ENCODE data around the gene HSPB6. TPM values are rescaled to one million over a fixed set of nuclear protein-coding genes. Genes with fewer than 3 reads are reported as not detected.
A peak's percentile ranks its signal among the peaks of the same experiment; 100 is the strongest.
"Not testable (repeated sequence)": the region's sequence is repeated elsewhere in the genome, so short reads cannot be mapped to it uniquely, and the experiment has no call there.

The HSPB6 gene
- total and polyA plus RNA-seq, 9 donors: 44.9 to 434 (median 232) TPM

DNA sequence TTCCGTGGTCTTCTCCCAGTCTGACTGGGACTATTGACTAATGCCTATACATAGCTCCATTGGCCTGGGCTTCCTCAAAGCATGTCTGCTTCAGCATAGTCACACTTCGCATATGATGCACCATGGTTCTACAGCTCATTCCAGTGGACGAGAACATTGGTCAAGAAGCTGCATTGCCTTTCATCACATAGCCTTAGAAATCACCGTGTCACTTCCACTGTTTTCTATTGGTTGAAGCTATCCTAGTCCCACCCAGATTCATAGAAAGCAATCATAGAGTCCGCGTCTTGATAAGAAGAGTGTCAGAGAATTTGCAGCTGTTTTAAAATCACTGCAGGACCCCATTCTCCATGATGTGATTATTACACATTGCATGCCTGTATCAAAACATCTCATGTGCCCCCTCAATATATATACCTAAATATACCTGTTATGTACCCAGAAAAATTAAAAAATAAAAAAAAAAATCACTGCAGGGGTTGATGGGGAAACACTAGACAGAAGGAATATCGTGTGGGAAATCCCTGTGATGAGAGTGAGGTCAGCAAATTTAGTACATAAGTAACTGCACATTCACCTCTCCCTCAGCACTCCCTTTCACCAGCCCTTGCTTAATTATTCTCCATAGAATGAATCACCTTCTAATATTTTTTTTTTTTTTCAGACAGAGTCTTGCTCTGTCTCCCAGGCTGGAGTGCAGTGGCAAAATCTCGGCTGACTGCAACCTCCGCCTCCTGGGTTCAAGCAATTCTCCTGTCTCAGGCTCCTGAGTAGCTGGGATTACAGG, 16.4 kb upstream of the HSPB6 start:
- TF ChIP-seq, protein P1, sequence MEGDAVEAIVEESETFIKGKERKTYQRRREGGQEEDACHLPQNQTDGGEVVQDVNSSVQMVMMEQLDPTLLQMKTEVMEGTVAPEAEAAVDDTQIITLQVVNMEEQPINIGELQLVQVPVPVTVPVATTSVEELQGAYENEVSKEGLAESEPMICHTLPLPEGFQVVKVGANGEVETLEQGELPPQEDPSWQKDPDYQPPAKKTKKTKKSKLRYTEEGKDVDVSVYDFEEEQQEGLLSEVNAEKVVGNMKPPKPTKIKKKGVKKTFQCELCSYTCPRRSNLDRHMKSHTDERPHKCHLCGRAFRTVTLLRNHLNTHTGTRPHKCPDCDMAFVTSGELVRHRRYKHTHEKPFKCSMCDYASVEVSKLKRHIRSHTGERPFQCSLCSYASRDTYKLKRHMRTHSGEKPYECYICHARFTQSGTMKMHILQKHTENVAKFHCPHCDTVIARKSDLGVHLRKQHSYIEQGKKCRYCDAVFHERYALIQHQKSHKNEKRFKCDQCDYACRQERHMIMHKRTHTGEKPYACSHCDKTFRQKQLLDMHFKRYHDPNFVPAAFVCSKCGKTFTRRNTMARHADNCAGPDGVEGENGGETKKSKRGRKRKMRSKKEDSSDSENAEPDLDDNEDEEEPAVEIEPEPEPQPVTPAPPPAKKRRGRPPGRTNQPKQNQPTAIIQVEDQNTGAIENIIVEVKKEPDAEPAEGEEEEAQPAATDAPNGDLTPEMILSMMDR (IDR thresholded peaks at IDR 0.05): no peak
- no peak for TF ChIP-seq EP300 (IDR thresholded peaks at IDR 0.05)
- no peak for TF ChIP-seq POLR2A (IDR thresholded peaks at IDR 0.05)
- no peaks in the 10 kb centered on the region for H3K36me3 ChIP-seq
- intact Hi-C loops (cut with DNase I): no loop called here
- H3K27me3 ChIP-seq: no peaks in the 10 kb centered on the region
- 37 to 41% (median 41%) methylated on average over 9 of the region's 9 CpGs for WGBS, 3 donors
- H3K9me3 ChIP-seq: no peaks in the 10 kb centered on the region
- H3K4me3 ChIP-seq: no peak overlapping the region
- H3K27ac ChIP-seq: no peak overlapping the region
- no peak for DNase-seq
- H3K4me1 ChIP-seq (ENCODE audit: insufficient read depth): peaks cover 13% of the 10 kb centered on the region

DNA sequence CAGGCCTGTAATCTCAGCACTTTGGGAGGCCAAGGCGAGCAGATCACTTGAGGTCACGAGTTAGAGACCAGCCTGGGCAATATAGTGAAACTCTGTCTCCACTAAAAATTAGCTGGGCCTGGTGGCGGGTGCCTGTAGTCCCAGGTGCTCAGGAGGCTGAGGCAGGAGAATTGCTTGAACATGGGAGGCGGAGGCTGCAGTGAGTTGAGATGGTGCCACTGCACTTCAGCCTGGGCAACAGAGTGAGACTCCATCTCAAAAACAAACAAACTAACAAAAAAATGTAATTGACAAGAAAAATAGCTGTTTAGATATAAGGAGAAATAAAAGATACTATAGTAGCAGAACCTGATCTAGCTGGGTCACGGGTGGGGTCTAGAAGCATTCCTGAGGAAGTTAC, 15.5 kb upstream of the HSPB6 start:
- H3K27me3 ChIP-seq; H3K36me3 ChIP-seq; H3K4me3 ChIP-seq; H3K9me3 ChIP-seq; intact Hi-C loops (cut with DNase I); DNase-seq; H3K27ac ChIP-seq: not testable (repeated sequence)
- WGBS, 3 donors: 92 to 96% (median 93%) methylated on average over 5 of the region's 5 CpGs
- H3K4me1 ChIP-seq (ENCODE audit: insufficient read depth): peaks cover 22% of the 10 kb centered on the region

DNA sequence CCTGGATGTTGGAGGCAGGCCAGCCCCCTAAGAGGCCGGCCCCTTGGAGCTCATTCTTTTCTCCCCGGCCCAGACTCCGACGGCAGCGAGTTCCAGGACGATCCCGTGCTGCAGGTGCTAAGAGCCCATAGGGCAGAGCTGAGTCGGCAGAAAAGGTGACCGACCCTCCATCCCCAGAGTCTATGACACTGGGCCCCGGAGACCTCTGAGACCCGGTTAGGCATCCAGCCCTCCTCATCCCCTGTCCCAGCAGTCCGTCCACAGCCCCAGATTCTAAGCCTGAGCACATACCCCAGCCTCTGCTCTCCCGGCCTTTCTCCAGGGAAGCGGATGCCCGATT, 11.2 kb upstream of the HSPB6 start:
- Histone ChIP-seq H3K4me3 (no peak overlapping the region), H3K27me3 (no peaks in the 10 kb centered on the region), H3K27ac (peak overlapping the region; percentile 24 to 76), H3K9me3 (no peaks in the 10 kb centered on the region), H3K4me1 (ENCODE audit: insufficient read depth) (peaks cover 19% of the 10 kb centered on the region), H3K36me3 (no peaks in the 10 kb centered on the region)
- TF ChIP-seq POLR2A (IDR thresholded peaks at IDR 0.05) (no peak), EP300 (IDR thresholded peaks at IDR 0.05) (no peak)
- TF ChIP-seq, protein P1 (IDR thresholded peaks at IDR 0.05): no peak
- 21 to 40% (median 23%) methylated on average over 15 of the region's 15 CpGs for WGBS, 3 donors
- DNase-seq: no peak
- intact Hi-C loops (cut with DNase I): no loop called here

DNA sequence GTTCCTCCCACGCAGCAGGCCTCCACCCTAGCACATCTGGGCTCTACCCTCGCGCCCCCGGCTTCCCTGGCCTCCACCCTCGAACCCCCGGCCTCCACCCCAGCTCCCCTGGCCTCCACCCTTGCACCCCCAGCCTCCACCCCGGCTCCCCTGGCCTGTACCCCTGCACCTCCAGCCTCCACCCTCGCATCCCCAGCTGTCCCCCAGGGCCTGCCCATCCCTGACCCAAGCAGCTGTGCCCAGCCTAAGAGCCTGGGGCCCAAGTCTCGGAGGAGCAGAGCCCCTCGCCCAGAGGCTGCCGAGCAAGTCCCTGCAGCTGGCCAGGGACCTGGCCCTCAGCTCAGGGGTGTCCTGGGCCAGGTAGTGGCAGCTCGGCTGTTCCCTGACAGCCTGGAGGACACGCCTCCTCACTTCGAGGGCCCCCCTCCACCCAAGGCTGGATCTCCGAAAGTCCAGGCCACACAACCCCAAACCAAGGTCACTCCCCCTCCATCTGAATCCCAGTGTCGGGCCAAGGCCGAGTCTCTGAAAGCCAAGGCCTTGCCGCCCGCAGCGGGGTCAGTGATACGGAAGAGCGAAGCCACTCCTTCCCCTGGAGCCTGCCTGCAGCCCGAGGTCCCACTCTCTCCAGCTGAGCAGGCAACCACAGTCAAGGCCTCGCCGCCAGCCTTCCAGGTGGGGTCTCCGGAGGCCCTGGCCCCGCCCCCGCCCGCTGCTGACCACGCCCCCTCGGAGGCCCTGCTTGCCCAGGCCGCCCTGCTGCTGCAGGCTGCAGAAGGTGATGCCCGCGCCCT, 10.7 kb upstream of the HSPB6 start:
- Histone ChIP-seq H3K9me3 (no peaks in the 10 kb centered on the region), H3K4me3 (no peak overlapping the region), H3K4me1 (ENCODE audit: insufficient read depth) (peaks cover 19% of the 10 kb centered on the region), H3K27ac (peak overlapping the region in 1 of 2 donors; percentile 76), H3K36me3 (no peaks in the 10 kb centered on the region), H3K27me3 (no peaks in the 10 kb centered on the region)
- DNase-seq: peak; percentile 82 to 92 (median 90)
- WGBS, 3 donors: 22 to 38% (median 33%) methylated on average over 24 to 34 of the region's 34 CpGs
- intact Hi-C loops (cut with DNase I): no loop called here
- TF ChIP-seq EP300 (IDR thresholded peaks at IDR 0.05) (no peak), POLR2A (IDR thresholded peaks at IDR 0.05) (no peak)
- TF ChIP-seq, protein P1 (IDR thresholded peaks at IDR 0.05): no peak

Data from ovary (tissue), 9 donors.